ENCODE results near the gene EXTL2.
"Not testable (repeated sequence)": the region's sequence is repeated elsewhere in the genome, so short reads cannot be mapped to it uniquely, and the experiment has no call there.

The EXTL2 gene, protein sequence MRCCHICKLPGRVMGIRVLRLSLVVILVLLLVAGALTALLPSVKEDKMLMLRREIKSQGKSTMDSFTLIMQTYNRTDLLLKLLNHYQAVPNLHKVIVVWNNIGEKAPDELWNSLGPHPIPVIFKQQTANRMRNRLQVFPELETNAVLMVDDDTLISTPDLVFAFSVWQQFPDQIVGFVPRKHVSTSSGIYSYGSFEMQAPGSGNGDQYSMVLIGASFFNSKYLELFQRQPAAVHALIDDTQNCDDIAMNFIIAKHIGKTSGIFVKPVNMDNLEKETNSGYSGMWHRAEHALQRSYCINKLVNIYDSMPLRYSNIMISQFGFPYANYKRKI

DNA sequence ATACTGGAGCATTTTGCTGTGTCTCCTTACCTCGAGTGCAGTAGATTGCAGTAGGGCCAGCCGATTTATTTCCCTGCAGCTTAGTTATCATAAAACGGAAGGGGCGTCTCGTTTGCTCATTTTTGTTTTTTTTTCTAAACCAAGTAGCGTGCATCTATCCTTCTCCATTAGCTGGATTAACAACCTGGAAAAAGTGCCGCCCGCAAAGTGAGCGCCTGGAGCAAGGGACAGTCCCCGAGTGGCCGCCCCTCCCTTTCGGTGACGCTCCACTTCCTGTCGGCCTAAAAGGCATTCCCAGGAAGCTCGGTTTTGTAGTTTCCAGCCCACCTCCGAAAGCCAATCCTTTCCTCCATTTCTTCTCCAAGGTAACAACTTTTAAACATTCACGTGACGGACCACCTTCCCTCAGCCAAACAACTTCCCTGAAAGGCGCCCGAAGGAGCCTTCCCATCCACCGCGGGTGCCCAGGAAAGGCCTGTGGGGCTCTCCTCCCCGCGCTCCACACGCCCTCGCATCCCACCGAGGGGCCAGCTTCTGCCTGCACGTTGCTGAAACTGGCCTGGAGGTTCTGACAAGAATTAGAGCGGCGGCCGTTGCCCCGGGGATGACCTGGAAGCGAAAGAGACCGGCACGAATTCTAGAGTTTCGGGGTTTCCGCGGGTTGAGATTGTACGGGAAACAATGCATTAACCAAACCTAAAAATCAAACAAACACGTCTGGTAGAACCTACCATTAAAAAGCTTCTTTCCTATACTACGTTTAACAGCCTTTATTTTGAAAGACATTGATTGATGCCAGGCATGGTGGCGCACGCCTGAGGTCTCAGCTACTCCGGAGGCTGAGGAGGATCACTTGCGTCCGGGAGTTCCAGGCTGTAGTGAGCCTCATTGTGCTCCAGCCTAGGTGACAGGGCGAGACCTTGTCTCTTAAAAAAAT, at the start of gene EXTL2:
TSS of gene EXTL2 (minus strand) at position 240 of the 937 bp plus-strand sequence. CDS start 6,085 bp downstream, outside the sequence.
- DNase-seq (ENCODE audit: low read depth): peak; percentile 40

DNA sequence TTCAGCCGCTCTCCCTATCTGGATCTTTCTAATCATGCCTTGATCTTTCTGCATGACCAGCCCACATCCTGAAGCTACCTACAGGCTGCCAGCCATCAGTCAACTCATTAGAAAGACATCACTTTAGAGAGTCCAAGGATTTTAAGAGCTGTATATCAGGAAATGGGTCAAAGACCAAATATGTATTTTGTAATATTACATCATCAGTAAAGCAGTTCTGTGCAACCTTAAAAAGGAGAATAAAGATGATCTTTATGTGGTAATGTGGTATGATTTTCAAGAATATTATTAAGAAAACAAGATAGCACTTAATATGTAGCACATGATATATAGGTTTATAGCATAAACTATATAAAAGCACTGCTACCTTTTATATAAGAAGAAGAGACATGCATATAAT, 48.9 kb upstream of the EXTL2 start:
- DNase-seq (ENCODE audit: low read depth): no peak

DNA sequence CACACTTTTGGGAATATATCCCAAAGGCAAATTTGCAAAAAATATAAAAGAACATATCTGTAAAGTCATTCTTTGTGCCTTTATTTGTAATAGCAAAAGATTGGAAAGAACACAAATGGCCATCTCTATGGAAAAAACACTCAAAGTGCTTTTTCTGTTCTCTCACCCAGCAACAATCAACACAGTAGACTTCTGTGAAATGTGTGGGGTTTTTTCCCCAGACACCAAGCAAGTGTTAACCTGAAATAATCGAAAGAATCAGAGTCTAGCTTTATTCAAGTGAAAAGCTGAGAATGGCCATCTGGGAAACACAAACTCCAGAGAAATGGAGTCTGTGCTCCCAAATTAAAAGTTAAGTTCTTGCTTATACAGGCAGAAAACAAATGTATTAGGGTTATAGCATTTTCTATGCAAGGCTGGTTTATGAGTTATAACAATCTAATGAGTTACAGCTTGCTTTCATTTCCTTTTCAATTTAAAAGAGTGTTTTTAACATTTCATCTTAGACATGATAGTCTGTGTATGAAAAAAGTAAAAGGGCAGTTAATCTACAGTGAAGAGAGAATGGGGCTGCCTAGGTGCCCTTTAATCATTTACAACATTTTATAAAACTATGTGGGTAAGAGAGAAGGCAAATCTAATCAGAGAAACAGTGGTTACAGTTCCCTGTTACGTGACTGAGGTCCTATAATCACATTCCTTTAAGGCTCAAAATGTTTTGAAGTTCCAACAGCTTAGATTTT, 47.8 kb upstream of the EXTL2 start:
- DNase-seq (ENCODE audit: low read depth): no peak

DNA sequence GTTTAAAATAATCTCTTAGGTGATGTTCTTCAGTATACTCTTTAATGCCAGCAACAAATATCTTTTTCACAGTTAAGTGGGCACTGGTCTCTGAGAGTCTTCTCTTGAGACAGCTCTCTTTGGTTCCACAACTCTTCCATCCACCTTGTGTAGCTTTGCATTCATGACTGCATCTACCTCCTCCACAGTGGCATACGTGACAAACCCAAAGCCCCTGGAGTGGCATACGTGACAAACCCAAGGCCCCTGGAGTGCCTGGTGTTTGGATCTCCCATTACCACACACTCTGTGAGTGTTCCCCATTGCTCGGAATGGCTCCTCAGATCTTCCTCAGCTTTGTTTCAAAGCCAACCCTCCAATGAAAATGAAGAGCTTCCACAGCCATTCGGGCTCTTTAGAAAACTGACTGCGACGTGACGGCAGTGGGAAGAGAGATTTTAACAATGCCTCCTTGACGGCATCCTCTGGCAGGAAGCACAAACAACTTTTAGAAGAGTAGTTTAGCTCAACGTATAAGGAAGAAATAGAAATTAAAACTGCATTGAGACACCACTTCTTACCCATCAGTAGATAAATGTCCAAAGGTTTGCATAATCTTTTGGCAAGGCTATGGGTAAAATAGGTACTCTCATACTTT, 47.1 kb upstream of the EXTL2 start:
- DNase-seq (ENCODE audit: low read depth): no peak

DNA sequence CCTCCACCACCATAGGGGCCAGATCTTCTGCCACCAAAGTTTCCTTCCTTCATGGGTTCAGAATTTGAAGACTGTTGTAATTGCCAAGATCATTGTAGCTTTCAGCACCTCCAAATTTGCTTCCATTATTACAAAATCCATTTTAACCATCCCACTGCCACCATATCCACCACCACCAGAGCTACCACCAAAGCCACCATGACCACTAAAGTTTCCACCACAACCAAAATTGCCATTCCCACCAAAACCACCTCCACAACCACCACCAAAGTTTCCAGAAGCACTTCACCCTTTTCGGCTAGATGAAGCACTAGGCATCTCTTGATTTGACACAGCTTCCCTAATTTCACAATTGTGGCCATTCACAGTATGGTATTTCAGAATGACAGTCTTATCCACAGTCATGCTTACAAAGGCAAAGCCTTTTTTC, 46.5 kb upstream of the EXTL2 start:
- DNase-seq (ENCODE audit: low read depth): no peak

DNA sequence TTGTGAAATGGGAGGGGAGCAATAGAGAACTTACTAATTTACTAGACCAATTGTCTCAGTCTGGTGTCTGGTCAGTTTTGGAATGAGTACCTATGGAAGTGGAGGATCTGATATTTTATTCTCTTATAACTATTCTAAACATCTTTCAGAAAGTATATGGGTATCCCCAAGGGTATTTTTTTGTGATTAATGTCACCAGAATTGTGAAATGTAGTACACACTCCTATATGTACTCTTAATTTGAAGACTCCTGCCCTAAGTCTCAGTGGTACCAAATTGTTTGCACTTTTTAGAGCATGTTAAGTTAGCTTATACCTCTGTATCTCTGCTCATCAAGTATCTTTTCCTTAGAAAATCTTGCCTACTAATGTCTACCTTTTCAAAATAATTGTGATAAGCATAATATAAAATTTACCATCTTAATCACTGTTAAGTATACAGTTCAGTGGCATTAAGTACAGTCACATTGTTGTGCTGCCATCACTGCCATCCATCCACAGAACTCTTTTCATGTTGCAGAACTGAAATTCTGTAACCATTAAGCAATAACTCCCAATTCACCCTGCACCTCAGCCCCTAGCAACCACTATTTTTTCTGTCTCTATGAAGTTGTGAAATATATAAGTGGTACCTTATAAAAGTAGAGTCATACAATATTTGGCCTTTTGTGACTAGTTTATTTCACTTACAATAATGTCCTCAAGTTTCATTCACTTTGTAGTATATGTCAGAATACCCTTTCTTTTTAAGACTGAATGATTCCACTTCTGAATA, 41.7 kb upstream of the EXTL2 start:
- no peak for DNase-seq (ENCODE audit: low read depth)

DNA sequence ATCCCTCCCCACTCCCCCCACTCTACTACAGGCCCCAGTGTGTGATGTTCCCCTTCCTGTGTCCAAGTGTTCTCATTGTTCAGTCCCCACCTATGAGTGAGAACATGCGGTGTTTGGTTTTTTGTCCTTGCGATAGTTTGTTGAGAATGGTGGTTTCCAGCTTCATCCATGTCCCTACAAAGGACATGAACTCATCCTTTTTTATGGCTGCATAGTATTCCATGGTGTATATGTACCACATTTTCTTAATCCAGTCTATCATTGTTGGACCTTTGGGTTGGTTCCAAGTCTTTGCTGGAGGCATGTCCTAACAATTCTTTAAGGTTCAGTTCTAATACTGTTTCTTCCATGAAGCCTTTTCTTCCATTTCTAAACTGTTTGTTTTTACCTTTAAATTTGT, 38.9 kb upstream of the EXTL2 start:
- DNase-seq (ENCODE audit: low read depth): not testable (repeated sequence)

DNA sequence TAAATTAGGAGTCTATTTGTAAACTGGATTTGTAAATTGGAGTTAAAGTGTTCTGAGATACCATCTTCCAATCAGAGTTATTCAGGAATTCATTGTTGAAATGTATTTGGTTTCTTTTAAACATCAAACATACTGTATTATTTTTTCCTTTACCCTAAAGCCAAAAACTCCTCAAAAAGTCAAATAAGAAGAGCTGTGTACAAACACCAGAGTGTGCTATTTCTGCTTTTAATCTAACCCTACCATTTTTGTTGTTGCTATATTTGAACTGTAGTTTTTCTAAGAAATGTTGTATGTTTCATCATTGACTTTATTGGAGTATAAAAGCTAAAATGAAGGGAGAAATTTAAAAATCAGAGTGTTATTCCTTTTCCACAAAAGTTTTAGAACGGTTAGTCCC, 37.1 kb upstream of the EXTL2 start:
- no peak for DNase-seq (ENCODE audit: low read depth)

DNA sequence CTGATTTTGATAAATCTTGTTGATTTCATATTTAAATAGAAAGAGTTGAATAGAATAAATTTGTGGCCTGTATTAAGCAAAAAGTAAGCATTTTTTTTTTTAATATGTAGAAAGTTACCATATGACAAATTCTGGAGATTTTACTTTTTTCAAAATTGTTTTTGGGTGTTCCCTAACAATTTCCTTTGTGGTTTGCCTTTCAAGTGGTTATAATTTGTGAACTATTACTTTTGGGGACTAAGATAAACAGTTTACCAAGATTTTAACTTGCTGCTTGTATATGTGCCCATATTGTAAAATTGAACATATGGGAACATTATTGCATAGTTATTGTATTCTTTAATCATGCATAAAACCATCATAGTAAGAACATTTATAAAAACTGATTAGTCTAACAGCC, 35.9 kb upstream of the EXTL2 start:
- DNase-seq (ENCODE audit: low read depth): no peak

DNA sequence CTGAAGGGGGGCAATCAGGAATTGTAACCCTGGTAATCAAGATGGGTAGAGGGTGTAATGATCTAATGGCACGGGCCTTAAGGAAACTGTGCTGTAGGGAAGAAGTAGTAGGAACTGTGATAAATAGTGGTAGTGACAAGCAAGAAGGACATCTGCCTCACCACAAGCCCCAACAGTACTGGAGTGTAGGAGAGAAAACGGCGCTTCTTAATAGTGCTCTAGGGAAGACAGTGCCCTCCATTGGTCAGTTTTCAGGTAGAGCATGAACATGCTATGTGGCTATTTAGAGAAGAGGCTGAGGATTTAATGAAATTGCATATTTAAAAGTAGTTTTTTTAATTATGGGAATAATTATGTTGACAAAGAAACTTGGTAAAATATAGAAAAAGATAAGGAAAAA, 33.5 kb upstream of the EXTL2 start:
- no peak for DNase-seq (ENCODE audit: low read depth)

DNA sequence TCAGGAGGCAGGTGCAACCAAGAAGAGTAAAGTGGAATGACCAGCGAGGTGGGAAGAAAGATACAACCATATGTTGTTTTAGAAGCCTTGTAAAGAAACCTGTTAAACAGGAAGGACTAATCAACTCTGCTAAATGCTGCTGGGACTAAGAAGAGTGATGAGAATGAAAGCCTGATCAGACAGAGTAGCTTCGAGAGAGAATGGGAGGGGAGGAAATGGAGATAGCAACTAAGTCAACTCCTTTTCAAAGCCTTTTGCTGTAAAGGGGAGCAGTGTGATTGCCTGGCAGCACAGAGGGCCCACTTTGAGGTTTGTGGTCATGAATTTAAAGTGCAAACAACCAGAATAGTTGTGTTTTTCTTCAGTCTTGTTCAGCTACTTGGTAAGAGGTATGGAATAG, 32.6 kb upstream of the EXTL2 start:
- peak; percentile 25 for DNase-seq (ENCODE audit: low read depth)

DNA sequence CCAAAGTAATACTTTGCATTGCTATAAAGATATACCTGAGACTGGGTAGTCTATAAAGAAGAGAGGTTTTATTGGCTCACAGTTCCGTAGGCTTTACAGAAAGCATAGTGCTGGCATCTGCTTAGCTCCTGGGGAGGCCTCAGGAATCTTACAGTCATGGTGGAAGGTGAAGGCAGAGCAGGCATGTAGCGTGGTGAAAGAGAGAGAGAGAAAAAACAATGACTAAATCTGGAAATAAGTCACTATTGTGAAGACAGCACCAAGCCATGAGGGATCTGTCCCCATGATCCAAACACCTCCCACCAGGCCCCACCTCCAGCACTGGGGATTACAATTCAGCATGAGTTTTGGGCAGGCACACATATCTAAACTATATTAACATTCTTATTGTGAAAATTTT, 31.6 kb upstream of the EXTL2 start:
- no peak for DNase-seq (ENCODE audit: low read depth)

DNA sequence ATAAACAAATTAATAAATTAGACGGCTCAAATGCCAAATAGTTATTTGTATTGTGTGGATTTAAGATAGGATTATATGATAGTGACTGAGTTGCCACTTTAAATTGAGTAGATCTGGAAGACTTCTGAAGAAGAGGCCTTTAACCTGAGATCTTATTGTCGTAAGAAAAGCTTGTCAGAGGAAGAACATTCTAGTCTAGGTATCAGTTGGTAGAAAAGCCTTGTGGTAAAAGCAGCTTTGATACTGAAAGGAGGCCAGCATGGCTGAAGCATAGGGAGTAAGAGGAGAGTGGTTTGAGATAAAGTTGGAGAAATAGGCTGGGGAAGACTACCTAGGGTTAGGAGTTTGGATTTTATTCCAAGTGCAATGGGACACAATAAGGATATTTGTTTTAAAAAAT, 30.3 kb upstream of the EXTL2 start:
- DNase-seq (ENCODE audit: low read depth): no peak

DNA sequence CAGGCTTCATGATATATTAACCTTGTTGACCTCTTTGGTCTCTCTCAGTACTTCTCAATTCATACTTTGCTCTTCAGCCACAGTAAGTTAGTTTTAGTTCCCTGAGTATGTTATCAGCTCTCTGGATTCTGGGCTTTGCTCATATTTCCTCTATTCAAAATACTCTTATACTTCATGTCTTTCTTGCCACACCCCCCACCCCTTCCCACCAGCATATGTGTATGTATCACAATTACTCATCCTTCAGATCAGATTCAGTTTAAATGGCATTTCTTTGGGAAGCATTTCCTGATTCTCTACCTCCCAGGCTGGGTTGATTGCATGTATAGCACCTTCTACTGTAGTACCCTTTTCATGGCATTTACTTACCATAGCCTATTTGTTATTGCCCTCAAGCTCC, 29.6 kb upstream of the EXTL2 start:
- no peak for DNase-seq (ENCODE audit: low read depth)

DNA sequence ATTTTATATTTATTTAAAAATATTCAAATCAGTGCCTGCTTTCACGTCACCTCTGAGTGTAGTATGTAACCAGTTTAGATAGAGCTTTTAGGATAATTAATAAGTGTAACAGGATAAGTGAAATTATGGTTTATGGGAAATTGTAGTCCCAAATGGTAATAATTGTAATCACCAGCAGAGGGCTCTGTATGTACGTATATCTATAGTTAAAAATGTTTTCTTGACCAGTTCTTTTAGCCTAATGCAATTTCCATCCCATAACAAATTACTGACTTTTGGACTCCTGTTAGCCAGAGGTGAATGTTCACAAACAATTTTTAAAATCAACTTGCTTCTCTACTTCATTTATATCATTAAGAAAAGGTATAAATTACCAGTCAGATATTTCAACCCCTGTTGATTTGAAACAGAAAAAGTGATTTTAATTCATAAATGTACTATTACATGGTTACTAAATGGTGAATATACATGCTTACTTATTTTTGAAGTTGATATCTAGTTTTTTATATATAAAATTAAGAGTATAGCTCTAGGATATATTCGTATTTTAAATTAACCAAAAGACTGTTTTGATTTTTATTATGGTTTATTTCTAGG, 26.6 kb upstream of the EXTL2 start:
- no peak for DNase-seq (ENCODE audit: low read depth)

DNA sequence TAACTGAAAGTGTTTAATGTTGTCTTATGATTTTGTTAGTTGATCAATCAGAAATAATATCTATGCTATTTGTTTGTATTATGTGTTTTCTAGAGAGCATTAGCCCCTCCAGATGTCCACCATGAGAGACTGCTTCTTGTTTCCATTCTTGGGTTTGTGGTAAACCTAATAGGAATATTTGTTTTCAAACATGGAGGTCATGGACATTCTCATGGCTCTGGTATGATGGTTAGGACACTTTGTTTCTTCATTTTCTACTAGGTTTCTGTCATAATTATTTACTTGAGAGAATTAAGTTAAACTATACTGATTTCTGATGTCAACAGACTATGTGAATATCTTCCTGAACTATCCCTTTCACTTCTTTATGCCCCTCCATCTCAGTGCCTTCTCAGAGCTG, 17.4 kb upstream of the EXTL2 start:
- DNase-seq (ENCODE audit: low read depth): no peak

DNA sequence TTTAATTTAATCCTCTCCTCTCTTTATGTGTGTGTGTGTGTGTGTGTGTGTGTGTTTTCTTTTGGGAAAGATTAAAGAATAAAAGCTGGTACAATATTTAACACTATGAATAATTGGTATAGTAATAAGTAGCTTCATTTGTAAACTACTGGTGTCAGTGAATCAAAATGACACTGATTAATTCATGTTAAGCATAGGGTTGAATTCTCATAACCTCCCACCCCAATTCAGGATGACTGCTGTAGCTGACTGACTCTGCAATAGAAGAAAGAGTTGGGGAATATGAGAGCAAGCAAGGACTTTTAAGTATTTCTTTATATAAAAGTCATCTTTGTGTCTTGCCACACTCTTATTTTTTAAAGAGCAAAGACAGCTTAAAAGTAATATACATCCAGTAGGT, 14.4 kb upstream of the EXTL2 start:
- DNase-seq (ENCODE audit: low read depth): no peak

DNA sequence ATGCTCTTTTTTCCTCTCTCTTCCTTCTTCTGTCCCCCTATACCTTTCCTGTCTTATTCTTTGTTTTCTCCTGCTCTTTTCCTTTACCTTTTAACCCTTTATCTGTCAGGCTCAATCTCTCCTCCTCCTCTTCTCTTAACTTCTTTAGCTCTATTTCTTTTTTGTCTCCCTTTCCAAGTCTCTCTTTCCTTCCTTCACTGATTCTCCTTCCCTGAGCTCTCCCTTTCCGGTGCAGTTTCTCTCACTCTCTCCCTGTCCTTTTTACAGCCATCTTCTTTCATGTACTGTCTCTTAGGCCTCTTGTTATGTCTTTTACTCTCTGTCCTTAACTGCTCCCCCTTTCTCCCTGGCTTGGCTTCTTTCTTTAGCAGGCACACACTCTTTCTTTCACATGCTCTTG, 13.2 kb upstream of the EXTL2 start:
- DNase-seq (ENCODE audit: low read depth): no peak

DNA sequence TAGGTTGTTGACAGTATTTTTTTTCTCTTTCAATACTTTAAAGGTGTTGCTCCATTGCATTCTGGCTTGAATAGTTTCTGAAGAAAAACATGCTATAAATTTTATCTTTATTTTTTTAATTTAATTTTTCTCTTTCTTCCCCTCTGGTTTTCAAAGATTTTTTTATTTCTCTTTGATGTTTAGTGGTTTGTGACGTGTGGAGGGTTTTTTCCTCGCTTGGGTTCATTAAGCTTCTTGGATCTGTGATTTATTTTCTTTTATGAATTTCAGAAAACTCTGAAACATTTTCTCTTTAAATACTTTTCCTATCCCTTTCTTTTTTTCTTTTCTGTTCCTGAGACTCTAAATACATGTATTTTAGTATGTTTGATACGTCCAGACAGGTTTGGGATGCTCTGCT, 10.5 kb upstream of the EXTL2 start:
- no peak for DNase-seq (ENCODE audit: low read depth)

DNA sequence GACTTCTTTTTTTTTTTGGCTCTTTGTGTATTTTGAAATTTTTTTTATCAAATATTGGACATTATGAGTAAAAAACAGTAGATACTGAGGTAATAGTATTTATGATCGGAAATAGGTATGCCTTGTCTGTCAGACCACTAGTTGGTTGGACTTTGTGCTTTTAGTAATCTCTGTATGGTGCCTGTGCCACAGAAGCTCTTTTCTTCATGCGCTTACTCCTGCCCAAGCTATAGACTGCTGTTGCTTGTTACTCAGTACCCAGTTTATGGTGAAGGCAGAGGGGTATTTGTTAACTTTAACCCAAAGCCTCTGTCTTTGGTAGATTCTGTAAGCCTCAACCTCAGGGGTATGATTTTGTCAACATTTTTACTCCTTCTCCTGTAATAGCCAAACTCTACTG, 9.9 kb upstream of the EXTL2 start:
- DNase-seq (ENCODE audit: low read depth): no peak

DNA sequence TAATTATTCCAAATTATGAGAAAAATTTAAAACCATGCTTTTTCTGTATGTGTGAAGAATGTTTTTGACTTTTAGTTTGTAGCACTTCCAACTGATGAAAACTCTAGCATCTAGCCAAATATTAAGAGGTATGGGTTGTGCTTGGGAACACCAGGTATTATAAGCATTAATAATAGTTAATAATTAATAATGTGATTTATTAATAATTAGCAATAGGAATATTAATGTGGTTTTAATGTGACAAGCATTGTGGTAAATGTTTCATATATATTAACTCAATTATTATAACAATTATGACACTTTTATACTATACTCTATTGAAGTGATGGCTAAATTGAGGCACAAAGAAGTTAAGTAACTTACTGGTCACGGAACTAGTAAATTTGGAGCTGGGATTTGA, 9.1 kb upstream of the EXTL2 start:
- no peak for DNase-seq (ENCODE audit: low read depth)

Data from activated T-helper 1 cell treated with Interleukin-2 at 50 U/mL for 16 hours (primary cell).